ENCODE measurements around the gene KPNA4. TPM values are rescaled to one million over a fixed set of nuclear protein-coding genes. Genes with fewer than 3 reads are reported as not detected.
A peak's percentile ranks its signal among the peaks of the same experiment; 100 is the strongest.

The KPNA4 gene
- total RNA-seq, 1 donor from 2014 or later: 46.7 TPM

- Mint-ChIP-seq H3K27me3 (no peaks in the 10 kb centered on the region), H3K4me1 (peaks cover 47% of the 10 kb centered on the region), H3K36me3 (ENCODE audit: low read depth) (peaks cover 23% of the 10 kb centered on the region), H3K4me3 (peak overlapping the region; percentile 95), H3K9me3 (no peaks in the 10 kb centered on the region), H3K27ac (no peak overlapping the region)
- ChIA-PET POLR2A (interaction anchor here (0.6 to 3.2 kb wide), 4 partner anchors 99 to 189 kb away, joined by 3 to 15 read pairs (median 6); partner anchors contain the start of gene PPM1L), CTCF (no interaction called here)
- no peak for ATAC-seq (ENCODE audit: low read depth)
- intact Hi-C loops (cut with micrococcal nuclease): loop anchor here (5.0 to 10.0 kb wide), 4 partner anchors 39 to 1922 kb away; partner anchors contain the start of genes GFM1 and MFSD1
- no peak for TF ChIP-seq CTCF (IDR thresholded peaks at IDR 0.05)
- no peak for DNase-seq
Observed at GRCh38 chr3:160566499-160566898, 1.1 kb upstream of the KPNA4 start.

GRCh38 chr3:160564949-160565441 is 376 bp downstream of the KPNA4 start:
- Mint-ChIP-seq H3K4me1 (peaks cover 60% of the 10 kb centered on the region), H3K27me3 (no peaks in the 10 kb centered on the region), H3K4me3 (peak overlapping the region; percentile 95), H3K36me3 (ENCODE audit: low read depth) (peaks cover 24% of the 10 kb centered on the region), H3K27ac (peak overlapping the region; percentile 94), H3K9me3 (no peaks in the 10 kb centered on the region)
- no peak for DNase-seq
- intact Hi-C loops (cut with micrococcal nuclease): loop anchor here (1.0 to 10.0 kb wide), 12 partner anchors 38 to 1920 kb away; partner anchors contain the start of genes GFM1, IFT80, IL12A and MFSD1
- ChIA-PET POLR2A (interaction anchor here (0.6 to 3.2 kb wide), 9 partner anchors 17 to 190 kb away, joined by 3 to 15 read pairs (median 6); partner anchors contain the start of genes PPM1L and TRIM59), CTCF (no interaction called here)
- TF ChIP-seq CTCF (IDR thresholded peaks at IDR 0.05): no peak
- peak; percentile 47 for ATAC-seq (ENCODE audit: low read depth)

GRCh38 chr3:160564258-160564911 is 986 bp downstream of the KPNA4 start:
- DNase-seq (no peak), ATAC-seq (ENCODE audit: low read depth) (no peak)
- Mint-ChIP-seq H3K36me3 (ENCODE audit: low read depth) (peaks cover 24% of the 10 kb centered on the region), H3K27ac (peak overlapping the region; percentile 88), H3K4me3 (peak overlapping the region; percentile 95), H3K9me3 (no peaks in the 10 kb centered on the region), H3K4me1 (peaks cover 66% of the 10 kb centered on the region), H3K27me3 (no peaks in the 10 kb centered on the region)
- CTCF ChIA-PET: no interaction called here
- intact Hi-C loops (cut with micrococcal nuclease): loop anchor here (2.0 to 10.0 kb wide), 7 partner anchors 102 to 1920 kb away; partner anchors contain the start of genes GFM1, IL12A, MFSD1 and NMD3
- POLR2A ChIA-PET: interaction anchor here (0.6 to 3.2 kb wide), 5 partner anchors 17 to 191 kb away, joined by 3 to 15 read pairs (median 4); partner anchors contain the start of genes PPM1L and TRIM59
- TF ChIP-seq CTCF (IDR thresholded peaks at IDR 0.05): no peak

GRCh38 chr3:160562952-160563351 is 2.4 kb downstream of the KPNA4 start:
- no peaks in the 10 kb centered on the region for H3K9me3 Mint-ChIP-seq
- CTCF ChIA-PET: no interaction called here
- H3K27ac Mint-ChIP-seq: no peak overlapping the region
- no peak for DNase-seq
- no peak for TF ChIP-seq CTCF (IDR thresholded peaks at IDR 0.05)
- H3K4me3 Mint-ChIP-seq: peak overlapping the region; percentile 95
- no peaks in the 10 kb centered on the region for H3K27me3 Mint-ChIP-seq
- peaks cover 16% of the 10 kb centered on the region for H3K36me3 Mint-ChIP-seq (ENCODE audit: low read depth)
- peaks cover 77% of the 10 kb centered on the region for H3K4me1 Mint-ChIP-seq
- ATAC-seq (ENCODE audit: low read depth): no peak
- POLR2A ChIA-PET: interaction anchor here (1.2 kb wide), 1 partner anchor 103 kb away, joined by 4 read pairs; no protein-coding TSS in a partner anchor
- intact Hi-C loops (cut with micrococcal nuclease): loop anchor here (10.0 kb wide), 3 partner anchors 382 to 1918 kb away; partner anchors contain the start of genes GFM1 and MFSD1

GRCh38 chr3:160557571-160557970 is 7.8 kb downstream of the KPNA4 start:
- ATAC-seq (ENCODE audit: low read depth) (no peak), DNase-seq (no peak)
- Mint-ChIP-seq H3K36me3 (ENCODE audit: low read depth) (peaks cover 4% of the 10 kb centered on the region), H3K9me3 (no peaks in the 10 kb centered on the region), H3K4me3 (no peak overlapping the region), H3K4me1 (peaks cover 74% of the 10 kb centered on the region), H3K27ac (no peak overlapping the region), H3K27me3 (no peaks in the 10 kb centered on the region)
- intact Hi-C loops (cut with micrococcal nuclease): loop anchor here (5.0 kb wide), 1 partner anchor 1725 kb away; no protein-coding TSS in a partner anchor
- CTCF ChIA-PET: no interaction called here
- no peak for TF ChIP-seq CTCF (IDR thresholded peaks at IDR 0.05)
- POLR2A ChIA-PET: no interaction called here

Measured in activated B cell treated with CpG ODN at 0.5 μM for 24 hours (primary cell).